Measurements from ENCODE around the gene MAP2K3.
A peak's percentile ranks its signal among the peaks of the same experiment; 100 is the strongest.

MAP2K3 gene

DNA sequence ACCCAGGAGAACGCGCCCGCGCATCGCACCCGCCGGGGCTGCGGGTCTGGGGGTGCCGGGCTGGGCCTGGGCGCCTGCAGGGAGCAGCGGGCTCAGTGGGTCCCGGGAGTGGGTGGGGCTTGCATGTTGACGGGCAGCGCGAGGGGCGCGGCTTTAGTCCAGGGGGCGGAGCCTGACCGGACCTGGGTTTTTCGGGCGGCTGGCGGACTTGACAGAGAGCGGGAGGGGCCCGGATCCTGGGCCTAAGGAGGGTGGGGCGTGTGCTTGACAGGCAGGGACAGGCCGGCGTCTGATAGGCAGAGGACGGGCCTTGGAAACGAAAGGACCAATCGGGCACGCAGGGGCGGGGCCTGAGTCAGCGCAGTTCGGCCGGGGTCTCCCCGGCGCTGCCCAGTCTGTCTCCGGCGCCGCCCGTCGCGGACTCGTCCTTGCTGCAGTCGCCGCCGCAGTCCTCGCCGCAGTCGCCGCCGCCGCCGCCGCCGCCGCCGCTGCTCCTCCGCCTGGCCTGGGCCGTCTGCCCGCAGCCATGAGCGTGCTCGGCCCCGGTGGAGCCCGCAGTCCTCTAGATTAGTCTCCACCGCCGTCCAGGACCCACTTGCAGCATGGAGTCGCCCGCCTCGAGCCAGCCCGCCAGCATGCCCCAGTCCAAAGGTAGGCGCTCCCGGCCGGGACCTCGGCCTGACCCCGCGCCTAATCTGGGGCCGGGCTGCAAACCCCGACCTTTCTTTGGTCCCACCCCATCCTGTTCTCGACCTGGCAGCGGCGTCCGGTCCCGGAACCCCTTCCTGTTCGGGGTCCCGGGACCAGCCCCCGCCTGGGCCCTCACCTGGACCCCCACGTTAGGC is at the start of gene MAP2K3:
Gene MAP2K3 (plus strand): TSS at position 393 of the 845 bp plus-strand sequence. CDS start 210 bp downstream, at position 603.
- DNase-seq = peak; percentile 95

DNA sequence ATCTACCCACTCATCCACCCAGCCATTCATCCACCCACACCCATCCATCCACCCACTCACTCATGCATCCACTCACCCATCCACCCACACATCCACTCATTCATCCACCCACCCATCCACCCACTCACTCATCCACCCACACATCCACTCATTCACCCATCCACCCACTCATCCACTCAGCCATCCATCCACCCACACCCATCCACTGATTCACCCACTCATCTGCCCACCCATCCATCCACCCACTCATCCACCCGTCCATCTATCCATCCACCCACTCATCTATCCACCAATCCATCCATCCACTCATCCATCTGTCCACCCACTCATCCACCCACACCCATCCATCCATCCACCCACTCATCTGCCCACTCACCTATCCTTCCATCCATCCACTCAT is 48.6 kb upstream of the MAP2K3 start:
- DNase-seq = no peak

DNA sequence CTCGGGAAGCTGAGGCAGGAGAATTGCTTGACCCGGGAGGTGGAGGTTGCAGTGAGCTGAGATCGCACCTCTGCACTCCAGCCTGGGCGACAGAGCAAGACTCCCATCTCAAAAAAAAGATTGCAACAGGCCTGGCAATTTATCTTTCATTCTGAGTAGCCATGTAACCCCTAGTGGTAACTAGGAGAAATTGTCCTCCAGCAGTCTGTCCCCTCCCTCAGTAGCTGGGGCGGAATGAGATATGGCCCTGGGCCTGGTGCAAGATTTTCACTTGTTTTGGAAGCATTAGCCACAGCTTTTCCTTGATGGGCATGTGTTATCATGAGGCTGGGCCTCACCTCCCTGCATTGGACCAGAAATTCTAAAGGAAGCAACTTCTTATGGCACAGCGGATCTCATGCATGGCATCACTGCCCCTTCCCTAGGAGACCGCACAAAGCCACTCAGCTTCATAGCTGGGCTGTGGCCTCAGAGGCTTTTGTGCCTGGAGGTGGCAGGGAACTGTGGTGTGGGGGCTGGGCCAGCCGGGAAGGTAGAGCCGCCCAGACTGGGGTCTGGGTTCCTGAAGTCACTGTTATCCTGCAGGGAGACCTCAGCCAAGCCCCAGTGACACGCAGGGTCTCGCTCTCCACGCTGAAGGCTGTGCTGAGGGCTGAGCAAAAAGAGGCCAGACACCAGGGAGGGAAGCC is 44.7 kb upstream of the MAP2K3 start:
- DNase-seq = no peak

DNA sequence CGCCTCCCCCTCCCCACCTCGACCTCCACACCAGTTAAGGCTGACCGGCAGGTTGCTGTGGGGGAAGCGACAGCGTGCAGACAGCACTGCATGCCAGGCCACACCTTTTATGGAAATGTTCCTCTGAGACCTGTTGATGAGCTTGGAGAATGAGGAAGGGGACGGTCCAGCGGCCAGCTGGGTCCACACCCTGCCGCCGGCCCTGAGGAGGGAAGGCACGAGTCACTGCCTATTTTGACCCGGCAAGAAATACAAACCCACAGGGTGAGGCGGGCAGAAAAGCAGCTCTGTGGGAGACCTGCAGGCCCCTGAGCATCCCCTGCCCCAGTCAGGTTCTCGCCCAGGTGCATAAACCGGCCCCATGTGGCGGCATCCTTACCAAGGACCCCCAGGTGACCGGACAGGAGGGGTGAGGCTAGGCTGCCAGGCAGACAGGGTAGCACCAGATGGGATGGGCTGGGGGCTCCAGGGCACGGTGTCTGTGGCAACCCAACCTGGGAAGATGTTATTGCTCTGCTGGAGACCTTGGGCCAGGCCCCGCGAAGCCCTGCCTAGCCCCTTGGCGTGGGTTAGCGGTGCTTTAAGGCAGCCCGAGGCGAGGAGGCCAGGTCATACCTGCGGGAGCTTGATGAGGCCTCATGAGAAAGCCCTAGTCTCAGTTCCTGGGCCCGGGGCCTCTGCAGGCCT is 44.0 kb upstream of the MAP2K3 start:
- no peak for DNase-seq

DNA sequence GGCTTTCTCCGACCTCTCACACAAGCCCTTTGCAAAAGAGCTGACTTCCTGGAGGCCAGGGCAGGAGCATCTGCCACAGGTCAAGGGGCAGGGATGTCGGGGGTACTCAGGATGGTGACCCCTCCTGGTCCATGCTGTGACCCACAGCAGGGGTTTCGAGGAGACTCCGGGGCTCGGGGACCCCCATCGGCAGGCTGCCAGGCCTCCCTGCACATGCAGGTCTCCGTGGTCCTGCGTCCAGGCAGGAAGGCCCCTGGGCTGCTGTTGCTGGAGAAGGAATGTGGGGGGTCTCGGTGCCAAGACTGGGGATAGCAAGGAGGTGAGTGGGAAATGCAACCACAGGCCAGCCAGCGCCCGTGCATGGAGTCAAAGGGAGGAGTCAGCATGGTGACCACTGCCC is 42.9 kb upstream of the MAP2K3 start:
- DNase-seq = no peak

DNA sequence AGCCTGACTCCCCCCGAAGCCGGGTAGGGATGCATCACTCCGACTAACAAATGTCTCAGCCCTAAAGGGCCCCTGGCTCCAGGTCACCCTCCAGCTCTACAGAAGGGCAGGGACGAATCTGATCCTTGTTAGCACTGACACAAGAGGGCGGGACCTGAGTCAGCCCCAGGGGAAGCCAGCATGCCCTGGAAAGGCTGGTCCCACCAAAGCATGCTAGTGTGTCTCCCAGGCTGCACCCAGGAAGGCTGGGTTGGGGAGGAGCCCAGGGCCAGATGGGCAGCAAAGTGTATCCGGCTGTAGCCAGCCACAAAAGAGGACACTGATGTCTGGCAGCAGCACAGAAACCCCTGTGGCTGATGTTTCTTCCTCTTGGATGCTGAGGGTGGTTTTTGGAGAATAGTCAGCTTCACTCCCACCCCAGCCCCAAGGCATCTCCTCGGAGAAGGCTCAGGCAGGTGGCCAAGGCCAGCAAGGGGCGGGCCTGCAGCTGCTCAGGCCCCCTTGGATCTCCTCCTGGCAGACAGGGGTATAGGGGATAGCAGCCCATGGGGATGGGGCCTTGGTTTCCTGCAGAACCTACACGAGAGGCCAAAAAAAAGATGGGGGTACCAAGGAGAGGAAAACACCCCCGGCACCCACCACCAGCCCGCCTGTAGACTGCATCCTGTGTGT is 42.3 kb upstream of the MAP2K3 start:
- DNase-seq = no peak

DNA sequence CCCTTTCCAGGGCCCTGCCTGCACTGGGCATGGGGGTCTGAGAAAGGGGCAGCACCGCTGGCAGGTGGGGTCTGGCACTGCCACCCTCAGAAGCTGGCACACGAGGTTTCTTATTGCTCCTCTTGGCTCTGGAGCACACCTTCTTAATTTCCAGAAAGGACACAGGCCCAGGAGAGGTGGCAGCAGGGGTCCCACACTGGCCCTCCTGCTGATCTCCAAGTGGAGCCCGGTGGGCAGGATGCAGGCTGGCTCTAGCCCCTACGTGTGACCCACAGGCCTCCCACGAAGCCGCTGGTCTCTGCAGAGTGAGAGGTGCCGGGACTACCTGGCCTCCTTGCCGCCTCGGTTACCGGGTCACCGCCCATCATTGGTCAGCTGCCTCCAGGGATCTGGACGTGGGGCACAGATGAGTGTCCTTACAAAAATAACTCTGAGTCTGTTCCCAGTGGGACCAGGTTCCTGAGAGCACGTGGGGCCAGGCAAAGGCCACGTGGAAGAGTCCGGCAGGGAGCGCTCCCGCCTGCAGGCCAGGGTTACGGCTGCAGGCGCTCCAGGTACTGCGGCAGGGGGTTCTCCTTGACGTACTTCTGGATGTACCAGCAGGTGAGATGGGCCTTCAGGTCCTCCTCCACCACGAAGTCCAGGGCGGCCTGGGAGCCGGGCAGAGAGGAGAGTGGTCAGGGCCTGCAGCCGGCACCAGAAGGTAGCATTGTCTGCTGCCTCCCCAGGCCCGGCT is 41.6 kb upstream of the MAP2K3 start:
- DNase-seq = no peak

DNA sequence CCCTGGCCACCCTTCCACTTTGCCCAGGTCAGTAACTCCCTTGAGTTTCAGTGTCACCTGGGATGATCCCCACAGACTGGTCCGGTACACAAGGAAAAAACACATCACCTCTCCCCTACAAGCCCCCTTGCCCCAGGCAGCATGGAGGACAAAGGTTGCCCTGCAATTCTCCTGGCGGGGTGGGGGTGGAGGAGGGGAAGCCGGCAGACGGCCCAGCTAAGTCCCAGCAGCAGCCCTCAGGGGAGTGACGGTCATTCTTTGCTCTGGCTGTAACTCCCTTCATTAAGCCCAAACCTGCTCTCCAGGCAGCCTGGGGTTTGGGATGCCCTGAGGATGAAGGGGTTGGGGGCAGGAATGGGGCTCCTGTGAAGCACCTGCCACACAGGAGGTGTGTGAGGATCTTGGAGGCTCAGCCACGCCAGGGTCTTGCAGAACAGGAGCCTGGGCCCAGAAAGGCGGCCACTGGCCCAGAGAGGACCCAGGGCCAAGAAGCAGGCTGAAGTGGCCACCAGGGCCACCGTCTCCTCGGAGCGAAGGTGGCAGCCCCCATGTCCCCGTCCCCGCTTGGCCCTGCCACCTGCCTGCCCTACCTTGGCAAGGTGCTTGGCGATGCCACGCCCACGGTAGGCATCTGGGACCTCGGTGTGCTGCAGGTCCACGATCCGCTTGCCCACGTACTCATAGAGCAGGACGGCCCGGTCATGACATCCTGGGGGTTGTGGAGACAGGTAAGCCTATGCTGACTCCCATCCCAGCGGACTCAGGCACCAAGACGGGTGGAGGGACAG is 40.8 kb upstream of the MAP2K3 start:
- DNase-seq = no peak

DNA sequence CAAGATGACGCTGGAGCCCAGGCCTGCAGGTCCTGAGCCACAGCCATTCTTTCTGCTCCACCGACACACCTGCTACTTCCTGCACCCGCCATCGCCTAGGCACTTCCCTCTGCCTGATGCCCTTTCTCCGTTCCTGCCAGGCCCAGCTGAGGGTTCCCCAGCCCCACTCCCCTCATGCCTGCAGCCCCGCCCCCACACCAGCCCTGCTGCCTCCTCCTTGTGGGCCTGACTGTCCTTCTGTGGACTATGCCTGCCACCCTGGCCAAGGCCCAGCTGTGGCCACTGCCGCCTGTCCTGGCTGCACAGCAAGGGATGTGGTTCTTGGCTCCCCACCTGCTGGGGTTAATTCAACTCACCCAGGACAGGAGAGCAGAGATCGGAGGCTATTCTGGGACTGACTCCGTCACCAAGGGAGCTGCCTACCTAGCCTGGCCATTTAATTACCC is 38.8 kb upstream of the MAP2K3 start:
- DNase-seq = no peak

DNA sequence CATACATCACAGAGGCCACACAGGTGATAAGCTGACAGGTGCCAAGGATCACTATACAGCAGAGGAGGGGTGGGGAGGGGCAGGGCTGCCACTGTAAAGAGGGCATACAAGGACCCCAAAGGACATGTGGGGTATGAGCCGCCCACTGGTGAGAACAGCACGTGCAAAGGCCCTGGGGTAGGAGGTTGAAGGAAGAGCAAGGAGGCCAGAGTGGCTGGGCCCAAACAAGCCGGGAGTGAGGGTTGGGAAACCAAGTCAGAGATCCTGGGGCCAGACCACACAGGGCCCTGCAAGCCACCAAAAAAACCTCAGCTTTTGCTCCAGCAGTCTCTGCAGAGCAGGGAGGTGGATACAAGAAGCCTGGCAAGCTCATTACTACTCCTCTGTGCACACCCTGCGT is 37.8 kb upstream of the MAP2K3 start:
- DNase-seq = no peak

DNA sequence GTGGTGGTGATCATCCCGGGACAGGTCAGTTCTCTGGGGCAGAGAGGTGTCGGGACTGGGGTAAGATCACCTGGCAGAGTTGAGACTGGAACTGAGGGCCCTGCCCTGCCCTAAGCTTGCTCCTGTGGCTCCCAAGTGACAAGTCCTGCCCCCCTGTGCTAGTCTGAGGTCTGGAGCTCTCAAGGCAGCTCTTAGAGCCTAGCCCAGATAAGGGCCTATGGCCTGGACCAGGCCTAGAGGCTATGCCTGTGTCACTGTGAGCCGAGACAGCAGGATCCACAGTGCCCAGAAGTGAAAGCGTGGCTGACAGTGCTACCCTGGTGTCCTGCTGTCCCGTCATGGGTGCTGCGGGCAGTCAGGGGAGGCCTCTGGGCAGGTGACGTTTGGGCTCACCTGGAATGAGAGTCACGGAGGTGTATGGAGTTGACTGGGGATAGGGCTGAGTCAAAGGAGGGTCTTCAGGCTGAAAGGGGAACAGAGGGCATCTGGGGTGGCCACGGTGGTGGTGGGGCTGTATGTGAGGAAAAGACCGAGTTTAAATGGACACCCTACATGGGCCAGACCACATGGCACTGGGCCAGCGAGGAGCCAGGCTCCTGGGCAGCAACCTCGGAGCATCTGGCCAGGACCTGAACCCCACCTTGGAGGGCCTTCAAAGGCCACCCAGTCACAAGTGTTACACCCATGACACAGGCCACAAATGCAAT is 36.8 kb upstream of the MAP2K3 start:
- no peak for DNase-seq

DNA sequence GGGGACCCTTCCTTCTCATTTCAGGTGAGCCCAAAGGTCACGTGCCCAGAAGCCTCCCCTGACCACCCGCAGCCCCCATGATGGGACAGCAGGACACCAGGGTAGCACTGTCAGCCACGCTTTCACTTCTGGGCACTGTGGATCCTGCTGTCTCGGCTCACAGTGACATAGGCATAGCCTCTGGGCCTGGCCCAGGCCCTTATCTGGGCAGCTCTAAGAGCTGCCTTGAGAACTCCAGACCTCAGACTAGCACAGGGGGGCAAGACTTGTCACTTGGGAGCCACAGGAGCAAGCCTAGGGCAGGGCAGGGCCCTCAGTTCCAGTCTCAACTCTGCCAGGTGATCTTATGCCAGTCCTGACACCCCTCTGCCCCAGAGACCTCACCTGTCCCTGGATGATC is 36.0 kb upstream of the MAP2K3 start:
- DNase-seq = no peak

DNA sequence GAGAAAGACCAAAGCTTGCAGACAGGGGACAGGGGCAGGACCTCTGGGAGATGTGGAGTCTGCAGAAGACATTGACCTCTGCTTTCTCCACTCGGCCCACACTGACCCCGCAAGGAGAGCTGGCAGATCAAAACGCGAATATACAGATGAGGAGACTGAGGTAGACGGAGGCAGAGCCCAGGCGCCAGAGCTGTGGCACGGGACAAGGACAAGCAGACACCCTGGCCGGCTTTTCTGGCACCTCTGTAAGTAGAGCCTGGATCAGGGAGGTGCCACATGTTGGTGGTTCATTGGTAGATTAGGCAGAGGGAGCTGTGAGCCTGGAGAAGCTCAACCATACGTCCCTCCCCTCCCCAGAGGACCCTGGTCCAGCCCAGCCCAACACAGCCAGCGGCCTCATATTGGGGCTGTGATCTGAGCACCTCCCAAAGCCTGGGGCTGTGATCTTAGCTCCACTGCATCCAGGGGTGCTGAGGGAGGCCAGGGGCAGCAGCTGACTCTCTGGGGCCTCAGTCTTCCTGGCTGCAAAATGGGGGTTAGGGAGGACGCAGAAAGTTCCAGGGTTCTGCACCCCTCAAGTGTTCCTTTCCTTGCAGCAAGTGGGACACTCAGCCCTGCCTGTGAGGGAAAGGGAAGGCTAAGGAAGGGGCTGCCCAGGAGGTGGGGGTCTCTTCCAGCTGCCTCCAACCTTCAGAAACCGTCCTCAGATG is 35.3 kb upstream of the MAP2K3 start:
- no peak for DNase-seq

DNA sequence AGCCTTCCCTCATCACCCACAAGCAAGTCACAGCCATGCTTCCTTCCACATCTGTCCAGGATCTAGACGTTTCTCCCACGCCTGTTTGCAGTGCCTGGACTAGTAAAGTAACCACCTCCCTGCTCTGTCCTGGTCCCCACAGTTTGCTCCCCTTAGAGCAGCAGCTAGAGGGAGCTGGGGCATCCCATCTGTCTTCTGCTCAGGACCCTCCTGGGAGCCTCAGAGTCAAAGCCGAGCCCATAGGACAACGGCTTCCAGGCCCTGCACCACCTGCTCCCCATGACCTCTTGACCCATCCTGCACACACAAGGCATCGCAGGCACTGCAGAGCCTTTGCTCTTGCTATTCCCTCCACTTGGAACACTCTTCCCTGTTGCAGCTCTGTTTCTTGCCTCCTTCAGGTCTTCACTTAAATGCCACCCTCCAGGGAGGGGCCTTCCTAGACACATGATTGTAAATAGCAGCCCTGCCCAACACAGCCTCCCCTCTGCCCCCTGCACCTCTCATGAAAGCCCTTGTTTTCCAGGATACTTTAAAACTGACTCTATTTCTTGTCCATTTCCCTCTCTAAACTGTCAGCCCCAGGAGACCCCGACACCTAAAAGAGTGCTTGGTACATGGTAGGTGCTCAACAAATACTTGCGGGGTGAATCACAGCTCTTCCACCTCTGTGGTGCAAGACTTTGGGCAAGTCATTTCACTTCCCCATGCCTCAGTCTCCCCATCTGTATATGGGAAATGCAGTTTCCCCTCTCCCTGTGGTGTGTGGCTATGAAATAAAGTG is 34.4 kb upstream of the MAP2K3 start:
- DNase-seq = no peak

DNA sequence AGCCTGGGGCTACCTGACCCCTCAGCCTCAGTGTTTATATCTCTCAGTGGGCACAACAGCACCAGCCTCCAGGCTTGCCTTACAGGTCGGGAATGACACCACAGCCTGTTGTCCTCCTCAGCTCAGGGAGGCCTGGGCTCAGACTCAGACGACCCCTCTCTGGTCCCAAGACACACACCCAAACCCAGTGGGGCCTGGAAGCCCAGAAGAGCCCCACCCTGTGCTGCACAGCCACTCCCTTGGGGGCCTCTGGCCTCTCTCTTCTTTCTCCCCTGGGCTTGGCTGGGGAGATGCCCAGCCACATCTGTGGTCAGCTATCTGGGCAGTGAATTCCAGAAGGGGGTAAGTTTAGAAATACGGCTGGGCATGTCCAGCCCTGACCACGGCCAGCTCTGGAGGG is 33.7 kb upstream of the MAP2K3 start:
- DNase-seq = no peak

DNA sequence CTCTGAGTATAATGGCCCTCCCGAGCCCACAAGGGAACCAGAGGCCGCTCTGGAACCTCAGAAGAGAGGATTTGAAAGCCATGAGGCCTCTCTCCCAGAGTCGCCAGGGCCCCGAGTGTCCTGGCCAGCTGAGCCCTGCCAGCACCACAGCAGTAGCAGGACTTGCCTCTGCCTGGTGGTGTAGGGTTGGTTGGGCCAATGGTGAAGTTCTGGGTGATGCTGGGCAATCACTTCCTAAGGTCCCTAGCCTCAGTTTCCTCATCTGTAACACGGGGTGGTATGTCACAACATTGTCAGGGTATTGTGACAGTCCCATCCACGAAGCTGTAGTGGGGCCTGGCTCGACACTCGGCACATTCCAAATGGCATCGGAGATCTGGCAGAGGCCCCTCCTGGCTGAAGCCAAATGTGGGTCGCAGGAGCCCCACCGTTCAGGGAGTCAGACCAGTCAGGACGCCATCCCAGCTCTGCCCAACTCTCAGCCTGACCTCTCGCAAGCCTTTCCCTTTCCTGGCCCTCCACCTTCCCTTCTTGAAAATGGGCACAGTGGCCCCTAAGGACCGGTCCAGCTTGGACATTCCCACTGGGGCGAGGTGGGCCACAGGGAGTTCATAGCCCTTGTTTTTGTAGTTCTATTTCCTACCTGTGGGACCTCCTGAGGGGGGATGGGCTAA is 33.0 kb upstream of the MAP2K3 start:
- DNase-seq = no peak

DNA sequence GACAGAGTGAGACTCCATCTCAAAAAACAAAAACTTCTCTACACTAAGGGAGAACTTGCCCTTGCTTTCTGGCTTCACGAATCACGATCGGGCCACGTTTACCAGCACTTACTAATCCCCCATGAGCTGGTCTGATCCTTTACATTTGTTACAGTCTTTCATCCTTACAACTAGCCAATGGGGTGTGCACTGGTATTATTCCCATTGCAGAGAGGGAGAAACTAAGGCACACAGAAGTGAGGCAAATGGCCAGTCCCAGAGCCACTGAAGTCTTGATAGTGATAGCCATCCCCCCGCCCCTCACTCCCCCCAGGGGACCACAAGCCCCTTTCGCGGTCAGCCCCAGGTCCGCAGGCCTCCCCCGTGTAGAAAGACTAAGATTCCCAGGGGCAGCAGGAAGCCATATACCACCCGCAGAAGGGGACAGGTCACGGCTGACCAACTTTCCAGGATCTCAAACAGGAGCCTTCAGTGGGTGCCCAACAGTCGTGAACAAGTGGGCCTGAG is 32.2 kb upstream of the MAP2K3 start:
- DNase-seq = no peak

DNA sequence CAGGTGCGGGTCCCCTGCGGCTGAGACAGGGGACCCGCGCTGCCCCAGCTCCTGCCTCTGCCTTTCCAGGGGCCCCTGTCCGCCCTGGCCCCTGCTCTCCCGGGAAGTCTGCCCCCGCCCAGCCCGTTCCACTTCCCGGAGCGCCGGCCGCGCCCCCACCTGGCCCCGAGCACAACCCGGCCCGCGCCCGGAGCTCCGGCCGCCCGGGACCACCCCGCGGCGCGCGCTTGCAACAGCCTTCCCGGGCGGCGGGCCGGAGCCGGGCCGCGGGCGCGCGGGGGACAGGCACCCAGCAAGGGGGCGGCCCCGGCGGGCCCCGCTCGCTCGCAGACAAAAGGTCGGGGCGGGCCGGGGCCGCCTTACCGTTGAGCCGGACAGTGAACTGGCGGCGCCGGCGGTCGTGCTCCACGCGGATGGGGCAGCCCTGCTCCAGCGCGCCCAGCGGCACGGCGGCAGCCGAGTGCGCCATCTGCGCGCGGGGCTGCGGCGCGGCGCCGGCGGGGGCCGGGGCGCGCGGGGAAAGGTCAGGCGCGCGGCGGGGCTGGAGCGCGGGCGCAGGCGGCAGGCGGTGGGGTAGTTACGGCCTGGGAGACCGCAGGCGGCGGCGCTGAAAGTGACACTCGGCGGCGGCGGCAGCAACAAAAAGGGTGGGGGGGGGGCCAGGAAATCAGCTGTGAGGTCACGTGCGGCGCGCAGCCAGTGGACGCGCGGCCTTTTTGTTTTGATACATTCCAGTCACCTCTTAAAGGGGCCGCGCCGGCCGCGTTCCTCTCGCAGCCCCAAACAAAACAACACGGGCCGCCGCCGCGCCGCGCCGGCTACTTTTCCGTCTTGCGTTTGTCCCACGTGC is 31.5 kb upstream of the MAP2K3 start, which contains the start of gene NATD1:
Gene NATD1 (minus strand): TSS at position 615 of the 850 bp plus-strand sequence. CDS start 146 bp downstream, at position 469.
- peak; percentile 12 for DNase-seq

Data from GOT3 (cell line).